Activated naive CD4-positive, alpha-beta T cell treated with anti-CD3 and anti-CD28 coated beads, Interleukin-2, amount 50 U/mL, for 72 hours (primary cell): ENCODE measurements around the gene TADA1. TPM values are rescaled to one million over a fixed set of nuclear protein-coding genes. Genes with fewer than 3 reads are reported as not detected.

Experiments used
- ATAC-seq, 2 donors: fragments of 150-1000 bp; cut with Tn5 transposase; 2 replicates each; pipeline ENCODE4 v1.10.0; 2021; ENCODE audit warnings: mild to moderate bottlenecking in 2 of 2, moderate library complexity in 2 of 2
- DNase-seq, 2 donors: peaks; one replicate each; pipeline ENCODE4 v3.0.0; 2021 to 2022; ENCODE audit warnings: low spot score in 2 of 2
- H3K27ac Mint-ChIP-seq, 2 donors: one replicate each; pipeline ENCODE4 v1.8.0; 2022; ENCODE audit warnings: mild to moderate bottlenecking in 2 of 2, mixed read lengths in 2 of 2
- H3K36me3 Mint-ChIP-seq, 2 donors: one replicate each; pipeline ENCODE4 v1.8.0; 2022; ENCODE audit warnings: mixed read lengths in 2 of 2
- H3K9me3 Mint-ChIP-seq, 2 donors: one replicate each; pipeline ENCODE4 v1.8.0; 2022; ENCODE audit warnings: mixed read lengths in 2 of 2
- total RNA-seq, 2 donors: library from RNA; stranded (reverse); gene quantifications; one replicate each; pipeline ENCODE4 v1.2.3, GENCODE V29; 2022

Gene TADA1
- total RNA-seq, 2 donors from 2014 or later, result 13.6 to 23.6 TPM

DNA sequence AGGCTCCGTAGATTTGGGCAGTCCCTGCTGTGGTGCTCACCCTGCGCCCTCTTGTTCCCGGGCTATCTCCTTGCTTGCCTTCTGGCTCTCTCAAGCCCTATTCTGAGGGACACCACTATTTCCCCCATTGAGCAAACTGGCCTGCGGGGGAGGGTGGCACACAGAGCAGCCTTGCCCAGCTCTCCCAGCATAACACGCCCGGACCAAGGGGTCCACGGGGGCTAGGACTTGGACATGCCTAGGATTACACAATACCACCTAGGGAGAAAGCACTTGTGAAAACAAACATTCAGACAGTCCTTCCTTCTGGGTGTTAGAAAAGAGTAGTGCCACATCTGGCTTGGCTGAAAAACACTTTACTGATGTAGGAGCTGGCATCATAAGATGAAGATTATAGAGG, 7.4 kb downstream of the TADA1 start:
- DNase-seq (no peak), ATAC-seq (no peak)
- no peaks in the 10 kb centered on the region for H3K9me3 Mint-ChIP-seq
- H3K27ac Mint-ChIP-seq, result peak overlapping the region in 1 of 2 donors; percentile 58
- H3K36me3 Mint-ChIP-seq, result peaks cover 0 to 13% of the 10 kb centered on the region in 2 donors

DNA sequence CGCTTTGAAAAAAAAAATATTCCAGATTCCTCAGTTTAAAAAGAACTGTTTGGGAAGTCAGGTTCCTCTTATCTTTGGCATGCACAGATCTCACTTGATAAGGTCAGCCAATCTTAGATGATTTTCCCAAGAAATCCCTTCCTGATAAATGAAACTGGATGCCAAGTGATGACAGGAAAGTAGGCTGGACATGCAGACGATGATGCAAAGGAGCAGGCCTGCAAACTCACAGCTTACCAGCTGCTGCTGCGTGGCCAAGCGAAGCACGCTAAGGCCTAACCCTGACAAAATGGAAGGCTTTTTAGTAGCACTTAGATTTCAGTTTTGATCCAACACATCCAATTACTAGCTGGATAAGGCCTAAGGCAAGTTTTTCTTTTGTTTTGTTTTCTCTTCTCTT, 10.1 kb downstream of the TADA1 start:
- DNase-seq, result no peak
- Mint-ChIP-seq H3K36me3 (peaks cover 5 to 18% of the 10 kb centered on the region in 2 donors), H3K9me3 (no peaks in the 10 kb centered on the region), H3K27ac (no peak overlapping the region)
- no peak for ATAC-seq

DNA sequence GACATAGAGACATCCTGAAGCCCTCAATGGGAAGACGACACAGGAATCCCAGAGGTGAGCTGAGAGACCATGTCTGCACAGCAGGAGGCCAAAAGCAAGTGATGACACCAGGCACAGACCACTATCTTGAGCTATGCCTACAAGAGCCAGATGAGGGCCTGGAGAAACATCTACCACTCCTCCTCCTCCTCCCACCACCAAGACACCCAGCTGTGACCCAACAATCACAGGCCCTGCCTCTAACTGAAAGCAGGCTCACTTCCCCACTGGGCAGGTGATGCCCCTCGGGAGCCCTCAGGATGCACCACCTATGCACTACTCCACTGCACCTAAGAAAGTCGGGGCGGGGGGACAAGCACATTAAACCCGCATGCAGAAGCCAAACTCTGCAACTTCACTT, 16.5 kb downstream of the TADA1 start:
- H3K27ac Mint-ChIP-seq, result peak overlapping the region in 1 of 2 donors; percentile 6
- peaks cover 12 to 18% of the 10 kb centered on the region in 2 donors for H3K36me3 Mint-ChIP-seq

DNA sequence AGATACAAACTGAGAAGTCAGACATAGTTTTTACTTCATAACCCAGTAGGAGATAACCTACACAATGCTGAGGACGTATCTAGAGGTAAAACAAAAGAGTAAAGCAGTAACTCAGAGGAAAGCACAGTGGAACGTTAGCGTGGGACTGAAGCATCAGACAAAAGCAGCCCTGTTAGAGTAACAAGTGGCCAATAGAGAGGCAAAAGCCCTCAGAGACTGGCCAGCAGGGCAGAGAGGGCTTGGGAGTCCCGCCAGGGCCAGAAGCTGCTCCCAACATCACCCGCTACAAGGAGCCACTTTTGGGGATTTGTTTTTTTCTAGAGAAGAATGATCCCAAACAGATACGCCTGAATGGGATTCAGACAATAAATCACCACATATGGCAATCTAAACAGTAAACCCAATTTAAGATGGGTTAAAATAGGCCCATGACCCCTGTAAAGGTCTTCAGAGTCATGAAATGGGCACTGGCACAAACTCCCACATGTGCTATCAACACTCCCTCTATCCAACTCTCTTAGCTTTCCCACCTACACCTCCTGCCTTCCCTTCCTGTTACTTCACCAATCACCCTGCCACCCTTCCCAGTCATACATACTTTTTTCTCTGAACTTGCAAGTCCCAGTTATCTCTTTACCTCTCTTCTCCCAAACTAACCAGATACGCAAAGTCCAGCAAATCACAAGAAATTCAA, 17.2 kb downstream of the TADA1 start:
- ATAC-seq, result no peak
- H3K36me3 Mint-ChIP-seq, result peaks cover 15 to 24% of the 10 kb centered on the region in 2 donors

More for the DNA sequence above, 16.5 kb downstream of the TADA1 start:
- ATAC-seq, result no peak
- DNase-seq, result no peak
- no peaks in the 10 kb centered on the region for H3K9me3 Mint-ChIP-seq

DNA sequence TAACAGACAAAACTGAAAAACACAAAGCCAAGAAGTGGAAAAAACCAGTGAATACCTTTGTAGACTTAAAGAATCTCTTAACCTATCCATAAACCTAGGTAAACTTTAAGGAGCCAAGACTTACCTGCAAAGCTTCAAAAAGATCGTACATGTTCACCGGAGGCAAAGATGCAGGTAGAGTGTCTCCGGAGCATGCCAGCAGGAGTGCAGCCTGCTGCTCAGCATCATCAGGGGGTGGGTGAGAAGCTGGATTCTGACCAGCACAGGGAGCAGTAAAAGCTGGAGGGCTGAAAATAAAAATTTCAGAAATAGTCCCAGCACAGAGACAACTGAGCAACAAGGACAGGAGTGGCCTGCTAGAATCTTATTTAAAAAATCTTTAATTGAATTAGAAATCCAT, 18.1 kb downstream of the TADA1 start:
- peak overlapping the region in 1 of 2 donors; percentile 5 for H3K27ac Mint-ChIP-seq
- peaks cover 21 to 22% of the 10 kb centered on the region in 2 donors for H3K36me3 Mint-ChIP-seq

More for the DNA sequence above, 17.2 kb downstream of the TADA1 start:
- no peak for DNase-seq
- Mint-ChIP-seq H3K9me3 (no peaks in the 10 kb centered on the region), H3K27ac (peak overlapping the region; percentile 6 to 16)

DNA sequence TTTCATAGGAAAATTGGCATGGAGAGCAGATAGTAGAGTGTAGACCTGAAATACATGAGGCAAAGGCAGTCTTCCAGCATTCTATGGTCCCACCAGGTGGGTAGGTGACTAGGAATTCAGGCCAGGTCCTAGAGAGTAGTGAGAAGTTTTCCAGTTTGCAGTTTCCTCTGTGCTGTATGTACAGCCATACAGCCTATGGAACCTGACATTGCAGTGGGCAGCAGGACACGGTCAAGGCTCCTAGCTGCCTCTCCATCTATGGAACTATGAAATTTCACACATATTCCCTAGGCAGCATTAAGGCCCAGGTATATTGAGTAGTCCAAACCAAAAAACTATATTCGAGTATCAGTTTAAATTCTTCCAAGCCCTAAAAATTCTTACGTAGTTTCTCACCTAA, 20.5 kb downstream of the TADA1 start:
- peaks cover 20 to 30% of the 10 kb centered on the region in 2 donors for H3K36me3 Mint-ChIP-seq

More for the DNA sequence above, 18.1 kb downstream of the TADA1 start:
- DNase-seq (no peak), ATAC-seq (no peak)
- H3K9me3 Mint-ChIP-seq, result no peaks in the 10 kb centered on the region

DNA sequence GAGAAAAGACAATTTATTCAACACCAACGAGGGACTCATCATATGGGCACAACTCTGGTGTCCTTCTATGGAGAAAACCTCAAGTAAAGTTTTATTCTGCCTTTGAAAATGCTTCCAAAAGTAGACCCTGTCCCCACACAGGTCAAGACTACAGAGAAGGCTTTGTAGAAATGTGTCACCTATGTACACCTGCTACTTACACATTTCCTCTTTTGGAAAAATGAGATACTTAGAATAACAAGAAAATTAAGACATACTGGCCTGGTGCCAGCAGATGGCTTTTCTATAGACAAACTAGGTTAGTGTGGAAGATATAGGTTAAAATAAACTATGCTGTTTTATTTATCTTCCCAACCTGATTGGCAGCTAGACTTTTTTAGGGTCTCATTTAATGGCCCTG, 23.1 kb downstream of the TADA1 start:
- peaks cover 27 to 42% of the 10 kb centered on the region in 2 donors for H3K36me3 Mint-ChIP-seq
- no peaks in the 10 kb centered on the region for H3K9me3 Mint-ChIP-seq
- H3K27ac Mint-ChIP-seq, result peak overlapping the region; percentile 13 to 61
- ATAC-seq (no peak), DNase-seq (no peak)

More for the DNA sequence above, 20.5 kb downstream of the TADA1 start:
- H3K27ac Mint-ChIP-seq, result no peak overlapping the region
- H3K9me3 Mint-ChIP-seq, result no peaks in the 10 kb centered on the region
- DNase-seq (no peak), ATAC-seq (no peak)

DNA sequence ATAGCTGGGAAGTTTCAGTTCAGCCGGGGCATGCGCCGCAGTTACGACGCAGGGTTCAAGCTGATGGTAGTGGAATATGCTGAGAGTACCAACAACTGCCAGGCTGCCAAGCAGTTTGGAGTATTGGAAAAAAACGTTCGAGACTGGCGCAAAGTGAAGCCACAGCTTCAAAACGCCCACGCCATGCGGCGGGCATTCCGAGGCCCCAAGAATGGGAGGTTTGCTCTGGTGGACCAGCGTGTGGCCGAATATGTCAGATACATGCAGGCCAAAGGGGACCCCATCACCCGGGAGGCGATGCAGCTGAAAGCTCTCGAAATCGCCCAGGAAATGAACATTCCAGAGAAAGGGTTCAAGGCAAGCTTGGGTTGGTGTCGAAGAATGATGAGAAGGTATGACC, 26.9 kb downstream of the TADA1 start:
- DNase-seq (no peak), ATAC-seq (no peak)
- H3K9me3 Mint-ChIP-seq, result no peaks in the 10 kb centered on the region
- H3K36me3 Mint-ChIP-seq, result peaks cover 55 to 57% of the 10 kb centered on the region in 2 donors
- H3K27ac Mint-ChIP-seq, result no peak overlapping the region

DNA sequence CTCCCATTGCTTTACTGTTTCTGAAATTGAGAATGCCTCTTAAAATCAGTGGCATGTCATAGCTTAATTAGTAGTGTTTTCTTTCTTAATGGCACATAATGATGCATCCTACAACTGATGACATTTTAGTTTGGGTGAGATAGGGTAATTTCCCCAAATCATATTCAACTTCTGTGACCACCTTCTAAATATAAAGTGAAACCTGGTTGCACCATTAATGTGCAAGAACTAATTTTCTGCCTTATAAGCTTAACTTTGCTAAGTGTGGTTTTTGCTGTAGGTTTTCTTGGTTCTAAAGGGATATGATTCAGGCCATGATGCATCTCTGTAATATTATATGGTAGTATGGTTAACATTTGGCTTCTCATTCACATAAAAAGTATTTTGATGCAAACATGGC, 27.9 kb downstream of the TADA1 start:
- H3K9me3 Mint-ChIP-seq, result no peaks in the 10 kb centered on the region
- peak; percentile 71 to 75 for ATAC-seq
- H3K36me3 Mint-ChIP-seq, result peaks cover 48 to 50% of the 10 kb centered on the region in 2 donors
- no peak overlapping the region for H3K27ac Mint-ChIP-seq
- DNase-seq, result no peak

DNA sequence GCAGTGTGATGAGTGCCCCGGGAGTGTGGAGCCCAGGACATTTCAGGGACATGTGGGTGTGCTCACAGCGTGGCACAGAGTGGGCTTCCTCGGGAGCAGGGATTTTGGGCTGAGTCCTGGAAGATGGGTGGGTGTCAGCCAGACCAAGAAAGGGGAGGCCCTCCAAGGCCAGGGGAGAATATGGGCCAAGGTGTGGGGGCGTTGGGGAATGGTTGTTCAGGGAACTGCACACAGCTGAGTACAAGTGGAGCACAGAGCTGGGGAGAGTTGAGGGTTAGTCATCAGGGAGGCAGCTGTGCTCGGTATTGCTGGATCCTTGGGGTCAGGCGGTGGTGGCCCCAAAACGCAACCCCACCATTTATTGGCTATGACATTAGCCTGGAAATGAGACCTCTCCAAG, 31.3 kb downstream of the TADA1 start:
- Mint-ChIP-seq H3K36me3 (peaks cover 51 to 56% of the 10 kb centered on the region in 2 donors), H3K27ac (peak overlapping the region; percentile 66 to 73)
- no peak for DNase-seq

DNA sequence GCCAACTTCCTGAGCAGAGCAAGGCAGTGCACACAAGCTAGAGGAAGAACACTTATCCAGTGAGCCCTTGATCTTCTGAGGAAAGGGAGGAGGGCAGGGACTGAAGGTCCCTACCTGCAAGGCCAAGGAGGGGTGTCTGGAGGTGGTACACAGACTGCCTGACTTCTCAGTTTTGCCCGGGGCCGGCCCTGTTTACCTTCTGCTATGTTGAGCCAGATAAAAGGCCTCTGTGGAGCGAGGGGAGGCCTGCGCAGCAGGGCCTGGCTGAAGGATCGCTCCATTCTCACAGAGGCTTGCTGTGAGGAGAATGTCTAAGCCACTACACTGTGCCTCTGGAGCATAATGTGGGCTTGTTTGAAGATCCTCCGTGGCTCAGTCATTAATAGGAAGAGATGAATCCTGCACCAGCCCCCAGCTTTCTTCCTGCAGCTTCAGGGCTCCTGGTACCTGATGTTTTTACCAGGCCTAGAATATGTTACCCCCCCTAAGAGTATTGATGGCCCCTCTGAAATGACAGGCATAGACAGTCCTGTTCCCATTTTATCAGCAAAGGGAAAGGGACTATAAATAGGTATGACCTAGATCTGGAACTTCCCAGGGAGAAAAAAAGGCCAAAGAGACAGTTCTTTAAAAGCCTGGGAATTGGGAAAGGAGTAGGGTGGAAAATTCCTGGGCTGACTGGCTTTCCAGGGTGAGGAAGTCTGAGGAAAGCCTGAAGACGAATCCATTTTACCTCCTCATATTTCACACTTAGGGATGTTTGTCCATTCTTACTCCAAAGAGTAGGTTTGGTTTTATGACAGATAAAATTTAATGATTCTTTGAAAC, 32.1 kb downstream of the TADA1 start:
- Mint-ChIP-seq H3K27ac (peak overlapping the region; percentile 73 to 93), H3K9me3 (no peaks in the 10 kb centered on the region), H3K36me3 (peaks cover 45 to 53% of the 10 kb centered on the region in 2 donors)
- DNase-seq (no peak), ATAC-seq (no peak)

More for the DNA sequence above, 31.3 kb downstream of the TADA1 start:
- H3K9me3 Mint-ChIP-seq, result no peaks in the 10 kb centered on the region
- no peak for ATAC-seq

DNA sequence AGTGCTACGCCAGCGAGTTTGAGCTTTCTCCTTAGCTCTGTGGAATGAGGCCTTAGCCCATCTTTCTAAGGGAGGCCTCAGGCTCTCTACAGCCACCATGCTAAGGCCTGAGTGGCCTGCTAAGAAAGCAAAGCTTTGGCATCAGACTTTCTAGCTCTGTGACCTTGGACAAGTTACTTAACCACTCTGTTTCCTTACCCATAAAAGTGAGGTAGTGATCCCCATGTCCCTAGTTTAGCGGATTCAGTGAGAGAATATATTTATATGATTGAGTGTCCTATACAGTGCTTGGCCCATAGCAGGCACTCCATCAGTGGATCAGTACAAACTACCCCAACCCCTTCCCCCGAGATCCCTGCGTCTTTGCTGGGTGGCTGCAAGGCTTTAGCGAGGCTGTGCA, 32.7 kb downstream of the TADA1 start:
- DNase-seq, result no peak
- ATAC-seq, result no peak
- Mint-ChIP-seq H3K27ac (peak overlapping the region; percentile 44 to 93), H3K36me3 (peaks cover 48 to 55% of the 10 kb centered on the region in 2 donors), H3K9me3 (no peaks in the 10 kb centered on the region)

DNA sequence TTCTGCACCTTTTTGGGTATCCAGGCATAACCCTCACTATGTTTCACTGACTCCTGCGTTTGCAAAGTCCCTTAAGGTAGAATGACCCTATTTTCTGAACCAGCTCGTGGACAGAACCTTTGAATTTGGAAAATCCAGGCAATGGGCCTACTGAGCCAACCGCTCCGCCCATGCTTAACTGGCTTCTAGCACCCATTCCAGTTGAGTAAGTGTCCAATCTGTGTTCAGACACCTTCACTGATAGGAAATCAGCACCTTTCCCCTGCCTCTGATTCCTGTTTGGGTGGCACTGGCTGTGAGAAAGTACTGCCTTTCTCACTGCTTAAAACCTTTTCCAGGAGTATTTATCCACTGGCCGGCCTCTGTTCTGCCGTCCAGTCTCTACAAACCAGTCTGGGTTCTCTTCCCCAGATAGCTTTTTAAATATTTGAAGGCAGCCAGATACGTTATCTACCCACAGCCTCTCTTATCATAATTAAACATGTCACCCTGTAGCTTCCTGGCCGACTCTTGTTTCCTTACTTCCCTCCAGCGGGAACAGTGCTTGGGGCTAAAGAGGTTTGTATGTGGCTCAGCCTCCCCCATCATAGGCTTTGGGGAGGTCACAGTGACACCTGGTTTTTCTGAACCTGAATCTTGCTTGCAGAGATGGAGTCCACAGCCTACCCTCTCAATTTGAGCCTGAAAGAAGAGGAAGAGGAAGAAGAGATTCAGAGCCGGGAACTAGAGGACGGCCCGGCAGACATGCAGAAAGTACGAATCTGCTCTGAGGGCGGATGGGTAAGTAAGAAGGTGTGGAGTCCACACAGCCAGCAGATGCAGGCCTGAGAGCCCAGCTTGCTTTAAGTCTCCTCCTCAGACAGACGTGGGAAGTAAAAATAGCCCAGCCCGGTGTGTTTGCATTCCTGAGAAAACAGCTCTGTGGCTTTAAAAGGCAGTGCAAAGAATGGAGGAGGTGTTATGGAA, 35.5 kb downstream of the TADA1 start:
- no peak for ATAC-seq
- DNase-seq, result no peak
- Mint-ChIP-seq H3K9me3 (no peaks in the 10 kb centered on the region), H3K27ac (peak overlapping the region; percentile 73 to 94), H3K36me3 (peaks cover 34 to 39% of the 10 kb centered on the region in 2 donors)

DNA sequence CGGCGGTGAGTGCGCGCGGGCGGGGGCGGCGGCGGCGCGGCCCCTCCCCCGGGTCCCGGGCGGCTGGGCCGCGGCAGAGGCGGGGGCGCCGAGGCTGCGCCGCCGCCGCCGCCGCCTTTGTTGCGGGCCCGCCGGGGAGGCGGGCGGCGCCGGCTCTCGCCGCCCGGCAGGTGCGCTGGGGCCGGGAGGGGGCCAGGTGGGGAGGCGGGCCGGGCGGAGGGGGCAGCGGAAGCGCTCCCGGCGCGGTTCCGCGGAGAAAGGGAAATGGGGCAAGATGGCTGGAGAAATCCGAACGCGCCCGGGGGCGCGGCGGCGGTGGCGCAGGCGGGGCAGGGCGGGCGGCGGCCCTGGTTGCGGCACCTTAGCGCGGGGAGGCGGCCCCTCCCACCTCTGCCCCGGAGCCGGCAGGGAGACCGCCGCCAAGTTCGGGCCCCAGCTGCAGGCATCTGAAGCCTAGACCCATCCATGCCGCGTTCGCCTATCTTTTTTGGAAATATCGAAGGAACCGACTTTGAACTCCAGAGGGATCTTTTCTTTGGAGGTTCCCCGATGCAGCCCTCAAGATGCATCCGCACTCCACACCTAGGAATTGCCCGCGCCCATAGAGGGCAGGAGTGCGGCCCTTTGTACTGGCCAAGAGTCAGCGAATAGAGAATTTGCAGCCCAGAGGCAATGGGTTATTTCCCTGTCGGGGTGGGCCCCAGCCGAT, 36.3 kb downstream of the TADA1 start:
- Mint-ChIP-seq H3K27ac (peak overlapping the region; percentile 73 to 94), H3K36me3 (peaks cover 31 to 38% of the 10 kb centered on the region in 2 donors), H3K9me3 (no peaks in the 10 kb centered on the region)
- DNase-seq (peak; percentile 43 to 59), ATAC-seq (peak; percentile 26 to 43)

DNA sequence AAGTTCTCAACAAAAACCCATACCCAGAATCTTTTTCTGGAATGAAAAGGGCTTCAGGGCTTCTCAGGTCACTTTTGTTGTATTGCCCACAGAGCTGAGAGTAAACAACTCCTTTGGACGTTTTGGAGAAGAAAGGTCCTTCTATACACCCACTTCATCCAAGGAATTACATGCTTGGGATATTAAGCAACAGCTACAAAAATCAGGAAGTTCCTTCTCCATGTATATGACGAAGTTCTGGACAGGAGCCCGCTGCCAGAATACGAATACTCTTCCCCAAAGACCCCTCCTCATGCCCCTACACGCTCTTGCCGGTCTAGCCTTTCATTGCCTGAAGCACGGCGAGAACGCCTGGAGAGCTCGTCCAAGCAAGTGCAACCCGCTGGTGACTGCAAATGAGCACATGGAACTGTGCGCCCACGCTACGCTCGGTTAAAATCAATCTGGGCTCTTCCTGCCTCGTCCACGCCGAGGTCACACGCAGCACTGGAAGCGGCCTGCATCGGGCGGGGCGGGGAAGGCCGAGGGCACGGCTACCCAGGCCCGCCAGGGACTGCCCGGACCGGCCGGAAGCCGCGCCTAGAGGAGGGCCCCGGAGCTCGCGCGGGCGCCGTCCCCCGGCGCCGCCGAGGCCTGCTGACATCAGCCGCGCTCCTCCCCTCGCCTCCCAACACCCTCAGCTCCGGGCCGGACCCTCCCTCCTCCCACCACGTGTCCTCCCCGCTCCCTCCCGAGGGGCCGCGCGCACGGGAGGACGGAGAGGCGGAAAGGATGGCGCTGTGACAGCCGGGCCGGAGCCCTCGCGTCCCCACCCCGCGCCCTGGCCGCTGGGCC, 37.1 kb downstream of the TADA1 start, which contains the start of gene POGK:
Gene POGK (plus strand): TSS at position 710 of the 834 bp plus-strand sequence. CDS start 1,482 bp downstream, outside the sequence.
- DNase-seq (peak; percentile 84 to 92), ATAC-seq (peak; percentile 96 to 98)
- no peaks in the 10 kb centered on the region for H3K9me3 Mint-ChIP-seq
- peaks cover 23 to 34% of the 10 kb centered on the region in 2 donors for H3K36me3 Mint-ChIP-seq
- H3K27ac Mint-ChIP-seq, result peak within 1 kb of the TSS; percentile 96 to 98
